NB4 (cell line): Measurements from ENCODE around the gene EMP2.

Experiments used
- POLR2A ChIP-seq: IDR thresholded peaks from 2 replicates; pipeline ENCODE4 v1.6.1; 2011; ENCODE audit warnings: mild to moderate bottlenecking; ENCODE audit not compliant: insufficient read length; ENCODE audit errors: extremely low read depth
- TF ChIP-seq, protein P1 (sequence below): IDR thresholded peaks from one replicate; pipeline ENCODE4 v1.5.1; 2012; ENCODE audit warnings: low read depth, low read length
- TF ChIP-seq, protein P2 (sequence below): IDR thresholded peaks from 2 replicates; pipeline ENCODE4 v1.6.1; 2011; ENCODE audit warnings: low read depth, low read length

DNA sequence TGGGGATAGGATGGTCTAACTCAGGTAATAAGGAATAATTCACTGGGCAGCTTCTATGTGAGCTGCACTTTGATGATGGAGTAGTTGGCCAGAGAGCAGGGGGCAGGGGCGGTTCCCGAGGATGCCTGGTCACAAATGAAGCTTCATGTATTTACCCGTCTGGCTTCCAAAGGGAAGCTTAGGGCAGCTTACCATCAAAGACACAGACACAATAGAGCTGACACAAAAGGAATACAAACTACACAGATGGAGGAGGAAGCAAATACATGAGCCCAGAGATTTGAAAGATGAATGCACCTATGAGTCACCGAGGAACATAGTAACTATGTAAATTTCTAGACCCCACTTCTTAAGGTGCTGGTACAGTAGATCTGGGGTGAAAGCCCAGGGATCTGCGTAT lies 8.7 kb upstream of the EMP2 start:
- TF ChIP-seq, protein P1, sequence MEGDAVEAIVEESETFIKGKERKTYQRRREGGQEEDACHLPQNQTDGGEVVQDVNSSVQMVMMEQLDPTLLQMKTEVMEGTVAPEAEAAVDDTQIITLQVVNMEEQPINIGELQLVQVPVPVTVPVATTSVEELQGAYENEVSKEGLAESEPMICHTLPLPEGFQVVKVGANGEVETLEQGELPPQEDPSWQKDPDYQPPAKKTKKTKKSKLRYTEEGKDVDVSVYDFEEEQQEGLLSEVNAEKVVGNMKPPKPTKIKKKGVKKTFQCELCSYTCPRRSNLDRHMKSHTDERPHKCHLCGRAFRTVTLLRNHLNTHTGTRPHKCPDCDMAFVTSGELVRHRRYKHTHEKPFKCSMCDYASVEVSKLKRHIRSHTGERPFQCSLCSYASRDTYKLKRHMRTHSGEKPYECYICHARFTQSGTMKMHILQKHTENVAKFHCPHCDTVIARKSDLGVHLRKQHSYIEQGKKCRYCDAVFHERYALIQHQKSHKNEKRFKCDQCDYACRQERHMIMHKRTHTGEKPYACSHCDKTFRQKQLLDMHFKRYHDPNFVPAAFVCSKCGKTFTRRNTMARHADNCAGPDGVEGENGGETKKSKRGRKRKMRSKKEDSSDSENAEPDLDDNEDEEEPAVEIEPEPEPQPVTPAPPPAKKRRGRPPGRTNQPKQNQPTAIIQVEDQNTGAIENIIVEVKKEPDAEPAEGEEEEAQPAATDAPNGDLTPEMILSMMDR, result no peak
- TF ChIP-seq, protein P2, sequence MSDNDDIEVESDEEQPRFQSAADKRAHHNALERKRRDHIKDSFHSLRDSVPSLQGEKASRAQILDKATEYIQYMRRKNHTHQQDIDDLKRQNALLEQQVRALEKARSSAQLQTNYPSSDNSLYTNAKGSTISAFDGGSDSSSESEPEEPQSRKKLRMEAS, result no peak
- no peak for TF ChIP-seq POLR2A
